GM23338 (cell line): Measurements from ENCODE around the gene MAP3K5. TPM values are rescaled to one million over a fixed set of nuclear protein-coding genes. Genes with fewer than 3 reads are reported as not detected.

Experiments used
- ATAC-seq: fragments of 200-7000 bp; cut with Tn5 transposase; 3 replicates; pipeline ENCODE4 v1.9.1; 2020
- DNase-seq: peaks from one replicate; pipeline ENCODE4 v3.0.0-alpha.2; 2015; ENCODE audit warnings: low spot score
- H2AFZ ChIP-seq: fragments of 200-600 bp; sonication (generic); 2 replicates; pipeline ENCODE4 v1.8.0; 2016; ENCODE audit warnings: antibody characterized with exemption, mild to moderate bottlenecking, moderate library complexity
- H3F3A ChIP-seq: fragments of 200-600 bp; sonication (generic); replicated peaks from 2 replicates; pipeline ENCODE4 v1.8.0; 2017; ENCODE audit warnings: antibody characterized with exemption, mixed run types, low read depth
- H3K27ac ChIP-seq: fragments of 200-600 bp; sonication (generic); 2 replicates; pipeline ENCODE4 v1.6.1; 2016; ENCODE audit warnings: low read depth
- H3K27me3 ChIP-seq: fragments of 200-600 bp; sonication (generic); 2 replicates; pipeline ENCODE4 v1.8.0; 2016; ENCODE audit warnings: mild to moderate bottlenecking, mixed run types, moderate library complexity; ENCODE audit not compliant: insufficient read depth
- H3K36me3 ChIP-seq: fragments of 200-600 bp; sonication (generic); 2 replicates; pipeline ENCODE4 v1.8.0; 2016; ENCODE audit warnings: mild to moderate bottlenecking; ENCODE audit not compliant: insufficient read depth
- H3K4me1 ChIP-seq: fragments of 200-600 bp; sonication (generic); 2 replicates; pipeline ENCODE4 v1.8.0; 2016; ENCODE audit warnings: mild to moderate bottlenecking, moderate library complexity; ENCODE audit not compliant: insufficient read depth
- H3K4me2 ChIP-seq: fragments of 200-600 bp; sonication (generic); 2 replicates; pipeline ENCODE4 v1.7.1; 2017; ENCODE audit warnings: mixed run types
- H3K4me3 ChIP-seq: fragments of 200-600 bp; sonication (generic); 2 replicates; pipeline ENCODE4 v1.6.1; 2016; ENCODE audit warnings: mixed run types
- H3K79me2 ChIP-seq: fragments of 200-600 bp; sonication (generic); replicated peaks from 2 replicates; pipeline ENCODE4 v1.8.0; 2017; ENCODE audit warnings: mild to moderate bottlenecking; ENCODE audit not compliant: insufficient read depth
- H3K9me2 ChIP-seq: fragments of 200-600 bp; sonication (generic); 2 replicates; pipeline ENCODE4 v1.8.0; 2017; ENCODE audit not compliant: insufficient read depth
- H4K20me1 ChIP-seq: fragments of 200-600 bp; sonication (generic); replicated peaks from 2 replicates; pipeline ENCODE4 v1.8.0; 2017; ENCODE audit warnings: mild to moderate bottlenecking; ENCODE audit not compliant: insufficient read depth
- H3K27ac Mint-ChIP-seq: 2 replicates; pipeline ENCODE4 v1.8.0; 2020; ENCODE audit warnings: inconsistent platforms, mild to moderate bottlenecking, moderate library complexity, mixed read lengths
- H3K27me3 Mint-ChIP-seq: 3 replicates; pipeline ENCODE4 v1.8.0; 2022; ENCODE audit warnings: low read depth, mild to moderate bottlenecking, moderate library complexity, mixed read lengths, inconsistent platforms; ENCODE audit not compliant: insufficient read depth, poor library complexity
- H3K36me3 Mint-ChIP-seq: 3 replicates; pipeline ENCODE4 v1.8.0; 2021; ENCODE audit warnings: low read depth, mild to moderate bottlenecking, inconsistent platforms, moderate library complexity, mixed read lengths
- H3K4me1 Mint-ChIP-seq: 3 replicates; pipeline ENCODE4 v1.8.0; 2020; ENCODE audit warnings: mild to moderate bottlenecking, inconsistent platforms, mixed read lengths
- H3K4me3 Mint-ChIP-seq: 3 replicates; pipeline ENCODE4 v1.8.0; 2021; ENCODE audit warnings: moderate library complexity, mild to moderate bottlenecking, inconsistent platforms, mixed read lengths
- H3K9me3 Mint-ChIP-seq: 3 replicates; pipeline ENCODE4 v1.8.0; 2020; ENCODE audit warnings: moderate library complexity, mild to moderate bottlenecking, inconsistent platforms, mixed read lengths
- CREB1 ChIP-seq: fragments of 250-450 bp; sonication (Bioruptor Pico); IDR thresholded peaks from 2 replicates; pipeline ENCODE4 v1.5.0; 2020; ENCODE audit warnings: low read depth, mild to moderate bottlenecking, moderate library complexity
- ETS1 ChIP-seq: IDR thresholded peaks from 2 replicates; pipeline ENCODE4 v1.6.1; 2016; ENCODE audit warnings: antibody characterized with exemption
- EZH2 ChIP-seq: fragments of 200-600 bp; sonication (generic); IDR thresholded peaks from one replicate; pipeline ENCODE4 v1.8.0; 2017; ENCODE audit warnings: antibody characterized with exemption, mild to moderate bottlenecking, low read depth; ENCODE audit not compliant: unreplicated experiment
- EZH2phosphoT487 ChIP-seq: fragments of 200-600 bp; sonication (generic); IDR thresholded peaks from one replicate; pipeline ENCODE4 v1.8.1; 2018; ENCODE audit warnings: antibody characterized with exemption; ENCODE audit not compliant: unreplicated experiment
- JUNB ChIP-seq: IDR thresholded peaks from one replicate; pipeline ENCODE4 v1.6.1; 2016; ENCODE audit warnings: antibody characterized with exemption; ENCODE audit not compliant: unreplicated experiment
- NANOG ChIP-seq: IDR thresholded peaks from 2 replicates; pipeline ENCODE4 v1.6.1; 2016; ENCODE audit warnings: antibody characterized with exemption, borderline replicate concordance
- POLR2AphosphoS5 ChIP-seq: IDR thresholded peaks from 2 replicates; pipeline ENCODE4 v1.6.1; 2016; ENCODE audit warnings: antibody characterized with exemption, low read depth
- REST ChIP-seq: IDR thresholded peaks from one replicate; pipeline ENCODE4 v1.6.1; 2018; ENCODE audit warnings: antibody characterized with exemption; ENCODE audit not compliant: unreplicated experiment
- STAT1 ChIP-seq: IDR thresholded peaks from one replicate; pipeline ENCODE4 v1.6.1; 2016; ENCODE audit warnings: antibody characterized with exemption; ENCODE audit not compliant: unreplicated experiment
- ZNF114 ChIP-seq: fragments of 250-450 bp; sonication (Bioruptor Pico); IDR thresholded peaks from 2 replicates; pipeline ENCODE4 v1.5.0; 2020; ENCODE audit warnings: mild to moderate bottlenecking, moderate library complexity
- ZNF331 ChIP-seq: fragments of 250-450 bp; sonication (Bioruptor Pico); IDR thresholded peaks from 2 replicates; pipeline ENCODE4 v1.5.0; 2020; ENCODE audit warnings: low read depth, mild to moderate bottlenecking, moderate library complexity
- ZNF462 ChIP-seq: fragments of 250-450 bp; sonication (Bioruptor Pico); IDR thresholded peaks from 2 replicates; pipeline ENCODE4 v1.5.0; 2020; ENCODE audit warnings: mild to moderate bottlenecking, moderate library complexity
- polyA plus RNA-seq: library from polyadenylated mRNA; unstranded; fragments of >200 nt; fragmentation: Nextera tagmentation; extraction: Ambion mirVana; gene quantifications from 2 replicates; pipeline ENCODE4 v1.2.1, GENCODE V29; 2016
- total RNA-seq: library from RNA; depleted of rRNA; stranded (reverse); fragments of >200 nt; shearing (Covaris generic); gene quantifications from 2 replicates; pipeline ENCODE4 v1.2.3, GENCODE V29; 2014

MAP3K5 gene
- total and polyA plus RNA-seq, 2 experiments from 2014 or later = 0.76 to 2.8 TPM

DNA sequence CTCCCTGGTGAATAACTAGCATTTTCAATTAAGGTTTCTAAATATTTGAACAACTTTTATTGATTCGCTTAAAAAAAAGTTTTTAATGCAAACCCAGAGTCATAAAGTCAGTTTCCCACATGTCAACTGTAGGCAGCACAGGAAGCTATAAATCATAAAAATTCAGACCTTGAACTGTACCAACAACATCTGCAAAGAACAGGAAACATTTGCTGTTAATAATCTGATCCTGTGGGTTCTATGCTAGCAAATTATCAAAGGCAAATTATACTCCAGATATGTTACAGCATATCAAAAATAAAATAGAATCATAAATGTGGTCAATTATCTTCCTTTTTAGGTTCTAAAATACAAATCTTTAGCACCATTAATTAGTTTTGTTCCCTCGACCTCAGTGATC is 225.4 kb downstream of the MAP3K5 start:
- Mint-ChIP-seq H3K4me3 (no peak overlapping the region), H3K9me3 (peaks cover 27% of the 10 kb centered on the region), H3K27me3 (peaks cover 1% of the 10 kb centered on the region), H3K27ac (no peak overlapping the region), H3K4me1 (no peaks in the 10 kb centered on the region; the same call in 2 of the 3 replicates), H3K36me3 (peaks cover 22% of the 10 kb centered on the region)
- H3K4me2 ChIP-seq = no peak overlapping the region
- H3K27me3 ChIP-seq = no peaks in the 10 kb centered on the region
- no peak overlapping the region for H3K4me3 ChIP-seq
- no peak for DNase-seq
- no peak overlapping the region for H3K27ac ChIP-seq
- no peaks in the 10 kb centered on the region for H4K20me1 ChIP-seq
- peaks cover 6% of the 10 kb centered on the region; the same call in 1 of the 2 replicates for H3K9me2 ChIP-seq
- H3K4me1 ChIP-seq = peaks cover 5% of the 10 kb centered on the region; the same call in 1 of the 2 replicates
- no peaks in the 10 kb centered on the region for H3F3A ChIP-seq
- H3K79me2 ChIP-seq = no peaks in the 10 kb centered on the region
- TF ChIP-seq EZH2phosphoT487 (no peak), ZNF331 (CRISPR knock-in tag) (no peak), REST (no peak), JUNB (no peak), ZNF462 (CRISPR knock-in tag) (no peak), ZNF114 (CRISPR knock-in tag) (no peak), ETS1 (no peak), CREB1 (CRISPR knock-in tag) (no peak), STAT1 (no peak), EZH2 (no peak), POLR2AphosphoS5 (no peak), NANOG (no peak)
- peaks cover 12% of the 10 kb centered on the region for H3K36me3 ChIP-seq
- no peak for ATAC-seq
- H2AFZ ChIP-seq = no peak overlapping the region
